Measurements from ENCODE around the gene CXCR5. TPM values are rescaled to one million over a fixed set of nuclear protein-coding genes. Genes with fewer than 3 reads are reported as not detected.
"Not testable (repeated sequence)": the region's sequence is repeated elsewhere in the genome, so short reads cannot be mapped to it uniquely, and the experiment has no call there.

Gene CXCR5, protein sequence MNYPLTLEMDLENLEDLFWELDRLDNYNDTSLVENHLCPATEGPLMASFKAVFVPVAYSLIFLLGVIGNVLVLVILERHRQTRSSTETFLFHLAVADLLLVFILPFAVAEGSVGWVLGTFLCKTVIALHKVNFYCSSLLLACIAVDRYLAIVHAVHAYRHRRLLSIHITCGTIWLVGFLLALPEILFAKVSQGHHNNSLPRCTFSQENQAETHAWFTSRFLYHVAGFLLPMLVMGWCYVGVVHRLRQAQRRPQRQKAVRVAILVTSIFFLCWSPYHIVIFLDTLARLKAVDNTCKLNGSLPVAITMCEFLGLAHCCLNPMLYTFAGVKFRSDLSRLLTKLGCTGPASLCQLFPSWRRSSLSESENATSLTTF
- total RNA-seq, result 0.30 and 0.41 TPM in 2 replicates

DNA sequence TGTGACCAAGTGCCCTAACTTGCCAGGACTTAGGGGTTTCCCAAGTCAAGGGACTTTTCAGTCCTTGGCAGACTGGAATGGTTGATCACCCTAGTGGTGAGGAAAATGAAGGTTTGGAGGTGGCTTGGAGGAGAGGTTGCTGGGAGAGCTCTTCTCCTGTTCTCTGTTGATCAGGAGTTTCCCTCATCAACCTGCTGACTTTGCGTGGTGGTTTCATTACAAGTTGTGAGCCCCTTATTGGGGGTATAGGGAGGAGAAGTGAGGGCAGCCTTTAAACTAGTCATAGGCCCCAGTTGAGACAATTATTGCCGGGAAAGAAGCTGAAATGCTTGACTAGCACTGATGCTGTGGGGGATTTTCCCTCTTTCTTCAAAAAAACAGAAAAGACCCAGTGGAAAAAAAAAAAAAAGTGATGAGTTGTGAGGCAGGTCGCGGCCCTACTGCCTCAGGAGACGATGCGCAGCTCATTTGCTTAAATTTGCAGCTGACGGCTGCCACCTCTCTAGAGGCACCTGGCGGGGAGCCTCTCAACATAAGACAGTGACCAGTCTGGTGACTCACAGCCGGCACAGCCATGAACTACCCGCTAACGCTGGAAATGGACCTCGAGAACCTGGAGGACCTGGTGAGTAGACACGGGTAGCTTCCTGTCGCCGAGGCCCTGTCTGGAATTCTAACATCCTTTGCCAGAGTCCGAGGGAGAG, at the start of gene CXCR5:
Gene CXCR5, plus strand, starts transcription at position 525 of the 704 bp plus-strand sequence. Its CDS starts 50 bp downstream, at position 575.
- intact Hi-C loops (cut with micrococcal nuclease), result no loop called here

DNA sequence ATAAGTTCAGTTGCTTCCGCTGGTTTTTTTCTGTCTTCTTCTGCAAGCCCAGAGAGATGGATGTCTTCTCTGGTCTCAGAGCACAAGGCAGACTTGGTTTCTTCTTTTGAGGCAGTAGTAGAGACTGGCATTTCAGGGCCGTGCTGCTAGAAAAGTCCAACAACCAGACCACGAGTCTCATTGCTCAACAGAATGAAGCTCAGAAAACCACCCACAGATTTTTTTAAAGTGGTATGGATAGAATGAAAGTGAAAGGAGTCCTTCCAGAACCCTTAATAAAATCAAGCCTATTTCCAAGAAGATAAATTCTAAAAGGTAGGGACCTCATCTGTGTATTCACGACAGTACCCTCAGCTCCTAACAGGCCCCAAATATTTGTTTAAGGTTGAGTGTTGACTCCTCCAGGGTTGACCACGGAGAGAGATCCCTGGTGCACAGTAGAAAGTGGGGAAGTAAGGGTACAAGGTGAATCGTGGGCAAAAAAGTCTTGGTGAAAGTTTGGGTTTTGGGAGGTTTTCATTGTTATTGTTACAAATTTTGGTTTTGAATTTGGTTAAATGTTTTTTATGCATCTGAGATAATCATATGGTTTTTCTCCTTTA, 49.2 kb upstream of the CXCR5 start:
- intact Hi-C loops (cut with micrococcal nuclease), result no loop called here

DNA sequence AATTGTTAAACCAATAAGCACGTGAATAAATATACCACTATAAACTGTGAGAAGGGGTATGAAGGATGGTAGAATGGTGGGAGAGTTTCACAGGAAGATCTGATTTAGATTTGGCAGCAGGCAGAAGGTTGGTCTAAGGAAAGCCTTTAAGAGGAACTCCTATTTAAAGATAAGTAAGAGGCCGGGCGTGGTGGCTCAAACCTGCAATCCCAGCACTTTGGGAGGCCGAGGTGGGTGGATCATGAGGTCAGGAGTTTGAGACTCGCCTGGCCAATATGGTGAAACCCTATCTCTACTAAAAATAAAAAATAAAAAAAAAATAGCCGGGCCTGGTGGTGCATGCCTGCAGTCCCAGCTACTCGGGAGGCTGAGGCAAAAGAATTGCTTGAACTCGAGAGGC, 45.8 kb upstream of the CXCR5 start:
- intact Hi-C loops (cut with micrococcal nuclease), result no loop called here

DNA sequence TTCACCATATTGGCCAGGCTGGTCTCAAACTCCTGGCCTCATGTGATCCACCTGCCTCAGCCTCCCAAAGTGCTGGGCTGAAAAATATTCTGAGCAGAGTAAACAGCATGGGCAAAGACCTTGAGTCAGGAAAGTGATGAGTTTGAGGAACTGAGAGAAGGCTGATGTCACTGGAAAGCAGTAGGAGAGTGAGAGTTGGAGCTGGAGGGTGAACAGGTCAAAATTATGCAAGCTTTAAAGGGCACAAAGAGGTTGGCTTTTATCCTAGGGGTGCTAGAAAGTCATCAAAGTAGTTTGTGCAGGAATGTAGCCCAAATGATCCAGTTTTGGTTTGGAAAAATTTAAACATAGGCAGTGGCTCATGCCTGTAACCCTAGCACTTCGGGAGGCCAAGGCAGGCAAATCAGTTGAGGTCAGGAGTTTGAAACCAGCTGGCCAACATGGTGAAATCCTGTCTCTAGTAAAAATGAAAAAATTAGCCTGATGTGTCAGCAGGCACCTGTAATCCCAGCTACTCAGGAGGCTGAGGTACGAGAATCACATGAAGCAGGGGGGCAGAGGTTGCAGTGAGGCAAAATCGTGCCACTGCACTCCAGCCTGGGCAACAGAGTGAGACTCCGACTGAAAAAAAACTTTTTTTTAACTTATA, 44.7 kb upstream of the CXCR5 start:
- intact Hi-C loops (cut with micrococcal nuclease), result no loop called here

DNA sequence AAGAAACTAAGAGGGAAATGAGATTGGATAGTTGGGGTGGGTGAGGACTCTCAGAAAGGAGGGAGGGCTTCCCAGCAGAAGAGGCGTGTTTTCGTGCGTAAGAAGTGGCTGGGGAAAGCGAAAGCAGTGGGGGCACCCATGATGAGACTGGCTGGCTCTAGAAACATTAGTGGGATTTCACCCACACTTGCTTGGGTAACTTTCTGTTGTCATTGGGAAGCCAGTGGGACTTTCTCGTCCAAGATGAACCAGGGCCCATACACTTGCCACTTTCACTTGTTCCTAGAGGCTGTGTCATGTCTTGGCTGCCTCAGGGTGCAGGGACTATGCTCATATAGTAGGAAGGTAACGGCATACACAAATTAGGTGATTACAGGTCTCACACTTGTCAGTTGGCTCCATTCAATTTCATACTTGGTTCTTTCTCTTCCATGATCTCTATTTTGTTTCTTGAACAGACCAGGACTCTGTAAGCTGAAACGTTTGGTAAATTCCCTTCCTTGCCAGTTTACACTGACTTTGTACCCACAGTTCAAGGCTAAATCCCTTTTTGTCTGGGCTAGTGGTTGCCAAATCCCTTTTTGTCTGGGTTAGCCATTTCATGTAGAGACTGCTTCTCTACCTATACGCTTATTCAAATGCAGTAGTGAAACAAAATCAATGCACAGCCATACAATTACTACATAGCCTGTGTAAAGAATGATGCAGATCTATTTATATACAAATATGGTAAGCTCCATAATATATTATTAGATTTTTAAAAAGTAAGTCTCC, 42.0 kb upstream of the CXCR5 start:
- intact Hi-C loops (cut with micrococcal nuclease), result no loop called here

DNA sequence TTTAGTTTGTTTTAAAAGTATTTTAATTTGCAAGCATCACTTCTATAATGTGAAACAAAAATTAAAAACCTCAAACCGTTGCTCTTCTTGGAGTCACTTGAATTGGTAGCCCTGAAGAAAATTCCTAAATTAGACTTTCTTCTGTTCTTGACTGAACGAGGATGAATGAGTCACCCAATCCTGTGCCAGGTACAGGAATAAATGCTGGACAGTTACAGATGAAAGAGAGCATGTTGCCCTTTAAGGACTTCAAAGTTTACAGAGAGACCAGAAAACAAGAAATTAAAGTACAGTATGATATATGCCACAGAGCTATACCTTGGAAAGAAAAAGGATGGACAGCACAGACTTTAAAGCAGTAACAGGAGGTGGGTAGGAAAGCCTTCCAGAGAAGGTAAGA, 41.3 kb upstream of the CXCR5 start:
- intact Hi-C loops (cut with micrococcal nuclease), result no loop called here

DNA sequence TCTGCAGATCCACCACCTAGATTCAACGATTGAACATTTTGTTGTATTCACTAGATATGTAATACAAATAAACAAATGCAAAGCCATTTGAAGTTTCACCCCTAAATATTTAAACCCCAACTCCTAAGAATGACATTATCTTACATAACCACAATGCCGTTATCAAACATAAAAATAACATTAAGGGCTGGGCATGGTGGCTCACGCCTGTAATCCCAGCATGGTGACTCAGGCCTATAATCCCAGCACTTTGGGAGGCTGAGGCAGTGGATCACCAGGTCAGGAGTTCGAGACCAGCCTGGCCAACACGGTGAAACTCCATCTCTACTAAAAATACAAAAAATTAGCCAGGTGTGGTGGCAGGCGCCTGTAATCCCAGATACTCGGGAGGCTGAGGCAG, 40.8 kb upstream of the CXCR5 start:
- intact Hi-C loops (cut with micrococcal nuclease), result not testable (repeated sequence)

DNA sequence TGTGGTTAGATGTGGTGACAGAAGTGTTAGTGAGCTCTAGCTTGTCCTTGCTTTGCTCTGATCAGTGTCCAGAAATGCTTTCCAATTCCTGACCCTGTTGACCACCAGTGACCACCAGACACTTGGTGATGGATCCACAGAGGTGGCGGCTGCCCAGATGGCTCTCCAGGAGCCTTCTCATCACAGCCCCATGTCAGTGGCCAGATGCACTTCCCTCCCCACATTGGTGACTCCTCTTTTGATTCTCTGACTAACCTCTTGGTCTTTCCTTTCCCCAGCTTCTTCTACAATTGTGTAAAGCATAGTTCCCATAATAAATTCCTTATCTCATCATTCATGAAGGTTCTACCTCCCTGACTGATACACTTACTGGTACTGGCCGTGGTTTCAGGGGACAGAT, 40.1 kb upstream of the CXCR5 start:
- intact Hi-C loops (cut with micrococcal nuclease), result no loop called here

DNA sequence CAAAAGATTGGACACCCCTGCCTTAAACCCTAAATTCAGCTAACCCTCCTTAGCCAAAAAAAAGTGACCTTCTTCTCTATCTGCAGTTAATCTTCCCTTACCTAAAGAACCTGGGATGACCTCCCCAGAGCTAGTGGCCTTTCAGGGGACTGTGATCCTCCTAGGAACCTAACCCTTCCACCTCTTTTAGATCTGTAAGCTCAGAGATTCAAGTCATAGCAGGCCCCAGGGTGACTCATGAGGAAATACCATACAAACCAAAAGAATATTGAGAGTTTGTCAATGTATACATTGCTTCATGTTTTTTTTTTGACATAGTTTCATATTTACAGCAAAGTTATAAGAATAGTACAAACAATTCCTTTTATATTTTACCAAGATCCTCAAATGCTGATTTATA, 38.3 kb upstream of the CXCR5 start:
- intact Hi-C loops (cut with micrococcal nuclease), result no loop called here

DNA sequence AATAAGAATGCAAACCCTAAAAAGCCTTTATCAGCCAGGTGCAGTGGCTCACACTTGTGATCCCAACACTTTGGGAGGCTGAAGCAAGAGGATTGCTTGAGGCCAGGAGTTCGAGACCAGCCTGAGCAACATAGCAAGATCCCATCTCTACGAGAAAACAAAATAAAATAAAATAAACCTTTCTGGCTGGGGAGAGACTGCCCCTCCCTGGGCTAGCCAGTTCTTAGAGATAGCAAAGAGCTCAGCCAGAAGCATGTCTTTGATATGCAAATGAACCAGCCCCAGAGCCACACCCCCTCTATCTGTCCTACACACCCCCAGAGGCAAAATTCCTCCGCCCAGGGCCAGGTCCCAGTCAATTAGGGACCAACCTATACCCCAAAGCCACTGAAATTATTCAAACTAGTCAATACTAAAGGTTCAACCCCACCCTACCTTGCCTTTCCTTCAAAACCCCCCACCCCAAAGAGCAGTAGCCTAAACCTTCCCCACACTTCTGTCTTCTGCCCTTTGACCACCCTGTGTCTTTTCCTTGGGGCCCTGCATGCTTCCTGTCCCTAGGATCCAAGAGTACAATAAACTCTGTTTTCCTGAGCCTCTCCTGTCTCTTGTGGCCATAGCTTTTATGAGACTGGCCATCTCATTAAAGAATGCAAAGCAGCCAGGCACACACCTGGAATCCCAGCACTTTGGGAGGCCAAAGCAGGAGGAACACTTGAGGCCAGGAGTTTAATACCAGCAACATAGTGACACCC, 37.3 kb upstream of the CXCR5 start:
- intact Hi-C loops (cut with micrococcal nuclease), result no loop called here

DNA sequence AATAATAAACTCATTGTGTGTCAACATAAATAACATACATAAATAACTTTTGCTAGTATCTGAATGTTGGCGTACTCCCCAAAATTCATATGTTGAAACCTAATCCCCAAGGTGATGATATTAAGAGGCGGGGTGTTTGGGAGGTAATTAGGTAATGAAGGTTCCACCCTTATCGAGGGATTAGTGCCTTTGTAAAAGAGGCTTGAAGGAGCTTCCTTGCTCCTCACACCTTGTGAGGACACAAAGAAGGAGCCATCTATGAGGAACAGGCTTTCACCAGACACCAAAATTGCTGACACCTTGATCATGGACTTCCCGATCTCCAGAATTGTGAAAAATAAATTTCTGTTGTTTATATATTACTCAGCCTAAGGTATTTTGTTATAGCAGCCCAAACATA, 33.9 kb upstream of the CXCR5 start:
- intact Hi-C loops (cut with micrococcal nuclease), result no loop called here

DNA sequence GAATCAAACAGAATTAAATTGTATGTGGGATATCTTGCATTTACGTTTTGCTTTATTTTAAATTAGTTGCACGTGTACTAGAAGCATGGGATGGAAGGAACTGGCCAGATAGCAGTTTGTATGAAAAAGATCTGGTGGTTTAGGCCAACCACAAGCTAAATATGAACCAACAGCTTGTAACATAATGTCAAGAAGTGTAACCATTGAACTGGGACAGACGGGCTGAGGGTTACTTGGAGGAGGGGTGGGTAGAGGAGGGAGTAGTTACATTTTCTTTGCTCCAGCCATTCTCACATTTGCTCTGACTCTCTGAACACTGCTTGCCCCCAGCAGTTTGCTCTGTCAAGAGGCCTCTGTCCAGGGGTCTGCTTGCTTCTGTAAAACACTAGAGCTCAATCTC, 31.7 kb upstream of the CXCR5 start:
- intact Hi-C loops (cut with micrococcal nuclease), result no loop called here

DNA sequence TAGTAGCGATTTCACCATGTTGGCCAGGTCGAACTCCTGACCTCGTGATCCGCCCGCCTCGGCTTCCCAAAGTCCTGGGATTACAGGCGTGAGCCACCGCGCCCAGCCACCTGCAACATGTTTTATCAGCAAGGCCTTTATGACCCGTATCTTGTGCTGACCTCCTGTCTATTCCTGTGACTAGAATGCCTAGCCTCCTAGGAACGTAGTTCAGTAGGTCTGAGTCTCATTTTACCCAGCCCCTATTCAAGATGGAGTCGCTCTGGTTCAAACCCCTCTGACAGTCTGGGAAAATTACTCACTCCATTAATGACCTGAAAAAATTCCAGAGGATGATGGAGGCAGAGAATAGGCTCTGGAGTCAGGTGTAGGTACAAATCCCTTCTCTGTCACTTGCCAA, 30.0 kb upstream of the CXCR5 start:
- intact Hi-C loops (cut with micrococcal nuclease), result no loop called here

DNA sequence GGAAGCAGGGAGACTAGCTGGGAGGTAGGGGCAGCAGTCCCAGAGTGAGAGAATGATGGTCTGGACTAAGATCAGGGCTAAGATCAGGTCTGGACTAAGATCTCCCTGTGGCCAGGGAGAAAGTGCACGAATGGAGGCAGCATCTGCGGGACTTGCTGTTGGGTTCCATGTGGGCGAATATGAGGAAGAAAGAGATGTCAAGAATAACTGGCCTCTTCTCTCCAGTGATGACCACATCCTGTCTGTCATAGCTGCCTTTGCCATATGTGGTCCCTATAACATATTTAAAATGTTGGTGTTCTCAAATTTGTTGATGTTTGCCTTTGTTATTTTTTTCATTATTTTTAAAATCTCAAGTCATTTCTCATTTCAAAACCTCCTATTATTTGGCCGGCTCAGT, 27.4 kb upstream of the CXCR5 start:
- intact Hi-C loops (cut with micrococcal nuclease), result no loop called here

DNA sequence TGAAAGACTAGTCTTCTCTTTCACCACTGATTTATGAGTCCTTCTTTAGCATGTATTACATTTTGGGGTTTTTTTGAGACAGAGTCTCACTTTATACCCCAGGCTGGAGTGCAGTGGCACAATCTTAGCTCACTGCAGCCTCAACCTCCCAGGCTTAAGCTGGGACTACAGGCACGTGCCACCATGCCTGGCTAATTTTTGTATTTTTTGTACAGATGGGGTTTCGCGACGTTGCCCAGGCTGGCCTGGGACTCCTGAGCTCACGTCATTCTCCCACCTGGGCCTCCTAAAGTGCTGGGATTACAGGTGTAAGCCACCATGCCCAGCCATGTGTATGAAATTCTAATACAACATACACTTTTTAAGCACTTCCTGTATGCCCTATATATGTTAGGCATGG, 26.3 kb upstream of the CXCR5 start:
- intact Hi-C loops (cut with micrococcal nuclease), result no loop called here

DNA sequence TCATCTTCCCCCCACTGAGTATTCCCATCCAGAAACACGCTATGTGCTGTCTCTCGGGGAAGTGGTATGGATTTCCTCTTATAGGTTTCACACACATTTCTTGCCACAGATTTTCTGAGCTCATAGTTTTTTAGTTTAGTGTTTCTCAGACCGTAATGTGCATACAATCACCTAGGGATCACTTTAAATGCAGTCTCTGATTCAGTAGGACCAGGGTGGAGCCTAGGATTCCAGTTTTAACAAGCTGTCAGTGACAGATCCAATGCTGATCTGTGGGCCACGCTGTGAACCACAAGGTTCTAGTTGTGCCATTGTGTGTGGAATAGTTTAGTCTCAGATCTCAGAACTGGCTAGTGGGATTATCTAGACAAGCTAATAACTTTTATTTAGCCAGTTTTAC, 23.7 kb upstream of the CXCR5 start:
- intact Hi-C loops (cut with micrococcal nuclease), result no loop called here

DNA sequence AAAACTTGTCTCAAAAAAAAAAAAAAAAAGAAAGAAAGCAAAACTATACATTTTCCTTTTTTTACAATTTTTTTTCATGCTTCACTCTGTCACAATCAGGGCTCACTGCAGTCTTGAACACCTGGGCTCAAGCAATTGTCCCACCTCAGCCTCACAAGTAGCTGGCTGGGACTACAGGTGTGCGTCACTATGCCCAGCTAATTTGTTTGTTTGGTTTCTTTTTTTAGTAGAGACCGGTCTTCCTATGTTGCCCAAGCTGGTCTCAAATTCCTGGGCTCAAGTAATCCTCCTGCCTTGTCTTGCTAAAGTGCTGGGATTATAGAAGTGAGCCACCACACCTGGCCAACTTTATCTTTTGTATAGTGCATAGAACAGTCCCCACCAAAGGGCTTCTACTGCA, 15.0 kb upstream of the CXCR5 start:
- intact Hi-C loops (cut with micrococcal nuclease), result no loop called here

DNA sequence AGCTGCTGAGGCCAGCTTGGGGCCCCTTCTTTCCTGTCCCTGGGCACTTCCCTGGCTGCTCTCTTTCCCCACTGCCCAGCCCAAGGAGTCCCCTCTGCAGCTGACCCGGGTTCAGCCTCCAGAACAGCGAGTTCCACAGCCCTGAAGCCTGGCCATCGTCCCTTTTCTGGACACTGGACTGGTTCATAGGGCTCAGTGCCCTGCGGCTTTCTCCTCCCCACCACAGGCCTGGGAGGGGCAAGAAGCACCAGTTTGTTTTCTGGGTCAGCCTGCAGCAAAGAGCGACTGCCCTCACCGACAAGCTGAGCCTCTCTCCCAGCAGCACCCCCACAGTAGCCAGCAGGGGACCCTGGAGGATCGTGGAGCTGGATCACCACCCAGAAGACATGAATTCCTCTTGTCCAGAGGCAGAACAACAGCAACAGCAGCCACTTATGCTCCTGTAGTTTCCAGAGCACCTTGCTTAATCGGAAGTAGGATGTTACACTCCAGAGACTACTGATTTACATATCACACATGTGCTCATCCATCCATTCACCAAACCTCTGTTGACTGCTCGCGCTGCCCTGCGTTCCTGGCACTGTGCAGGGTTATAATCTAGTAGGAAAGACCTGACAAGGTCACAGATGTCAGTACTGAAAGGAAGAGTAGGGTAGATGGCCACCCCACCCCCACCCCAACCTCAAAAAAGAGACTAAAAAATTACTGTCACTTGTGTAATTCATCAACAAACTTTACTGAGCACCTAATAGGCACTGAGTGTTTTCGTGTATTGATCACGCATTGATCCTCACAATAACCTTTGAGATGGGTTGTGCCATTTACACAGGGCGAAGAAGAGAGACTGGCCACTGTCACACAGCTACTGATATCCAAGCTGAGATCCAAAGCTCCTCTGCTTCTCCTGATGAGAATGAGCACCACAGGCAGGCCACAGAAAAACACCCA, 13.0 kb upstream of the CXCR5 start:
- intact Hi-C loops (cut with micrococcal nuclease), result loop anchor here (2.0 kb wide), 1 partner anchor 58 kb away; no protein-coding TSS in a partner anchor

DNA sequence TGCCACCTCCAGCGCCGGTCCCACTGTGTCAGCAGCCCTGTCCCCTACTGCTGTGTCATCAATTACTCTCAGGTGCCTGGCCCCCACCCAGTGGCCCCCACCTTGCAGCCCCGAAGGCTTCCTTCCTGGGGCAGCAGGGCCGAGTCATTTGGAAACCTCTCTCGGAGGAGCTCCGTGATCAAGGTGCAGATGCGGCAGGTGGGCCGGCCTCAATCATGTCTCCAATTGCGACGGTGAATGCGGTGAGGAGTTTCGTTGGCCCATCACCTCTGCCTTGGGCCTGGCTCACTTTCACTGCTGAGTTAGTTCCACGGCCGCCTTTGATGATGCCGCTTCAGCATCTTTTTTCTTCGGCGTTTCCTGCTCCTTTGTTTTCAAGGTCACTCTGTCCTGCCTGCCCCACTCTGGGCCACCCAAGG, 11.3 kb upstream of the CXCR5 start:
- intact Hi-C loops (cut with micrococcal nuclease), result no loop called here

All from T-helper 2 cell treated with Interferon-gamma antibody and Interleukin-4, amounts not matched to agents 100 ng/mL and 5 ng/mL, for 36 hours (primary cell).